Duodenal mucosa (tissue), 2 donors: ENCODE measurements around the gene GNA15.

Source experiments
- H3K27ac ChIP-seq: one replicate; pipeline ENCODE4 v1.7.0; 2013; ENCODE audit warnings: low read depth, low read length
- H3K27me3 ChIP-seq, 2 donors: one replicate each; pipeline ENCODE4 v1.7.0; 2013; ENCODE audit warnings: low read length in 2 of 2, control low read depth in 1 of 2; ENCODE audit not compliant: insufficient read depth in 2 of 2, control insufficient read depth in 1 of 2
- H3K36me3 ChIP-seq, 2 donors: one replicate each; pipeline ENCODE4 v1.7.0; 2013; ENCODE audit warnings: low read length in 2 of 2, control low read depth in 1 of 2; ENCODE audit not compliant: insufficient read depth in 2 of 2, control insufficient read depth in 1 of 2
- H3K4me1 ChIP-seq, 2 donors: one replicate each; pipeline ENCODE4 v1.7.0; 2013; ENCODE audit warnings: low read length in 2 of 2, control low read depth in 1 of 2; ENCODE audit not compliant: insufficient read depth in 2 of 2, control insufficient read depth in 1 of 2
- H3K4me3 ChIP-seq, 2 donors: one replicate each; pipeline ENCODE4 v1.7.0; 2013; ENCODE audit warnings: low read length in 2 of 2, low read depth in 1 of 2
- H3K9ac ChIP-seq, 2 donors: one replicate each; pipeline ENCODE4 v1.7.0; 2013; ENCODE audit warnings: low read length in 2 of 2, low read depth in 1 of 2
- H3K9me3 ChIP-seq, 2 donors: one replicate each; pipeline ENCODE4 v1.7.0; 2013; ENCODE audit warnings: low read length in 2 of 2, control low read depth in 1 of 2; ENCODE audit not compliant: control insufficient read depth in 1 of 2

The GNA15 gene

GRCh38 chr19:3107658-3108057 lies 28.2 kb upstream of the GNA15 start:
- peak overlapping the region; percentile 55 for H3K27ac ChIP-seq
- H3K36me3 ChIP-seq = peaks cover 5 to 36% of the 10 kb centered on the region in 2 donors
- no peaks in the 10 kb centered on the region for H3K27me3 ChIP-seq
- peak overlapping the region; percentile 28 to 57 for H3K9ac ChIP-seq
- H3K9me3 ChIP-seq = no peaks in the 10 kb centered on the region
- H3K4me1 ChIP-seq = peaks cover 36 to 58% of the 10 kb centered on the region in 2 donors
- peak overlapping the region in 1 of 2 donors; percentile 22 for H3K4me3 ChIP-seq

- H3K36me3 ChIP-seq = peaks cover 5 to 48% of the 10 kb centered on the region in 2 donors
- no peaks in the 10 kb centered on the region for H3K9me3 ChIP-seq
- H3K4me3 ChIP-seq = no peak overlapping the region
- no peaks in the 10 kb centered on the region for H3K27me3 ChIP-seq
- H3K9ac ChIP-seq = no peak overlapping the region
- peaks cover 34 to 50% of the 10 kb centered on the region in 2 donors for H3K4me1 ChIP-seq
- no peak overlapping the region for H3K27ac ChIP-seq
These were observed 27.1 kb upstream of the GNA15 start for GRCh38 chr19:3108775-3109174.

- no peaks in the 10 kb centered on the region for H3K27me3 ChIP-seq
- peaks cover 8 to 55% of the 10 kb centered on the region in 2 donors for H3K36me3 ChIP-seq
- H3K9me3 ChIP-seq = no peaks in the 10 kb centered on the region
- no peak overlapping the region for H3K27ac ChIP-seq
- H3K4me3 ChIP-seq = no peak overlapping the region
- H3K9ac ChIP-seq = no peak overlapping the region
- H3K4me1 ChIP-seq = peaks cover 29 to 43% of the 10 kb centered on the region in 2 donors
These were observed 26.3 kb upstream of the GNA15 start for GRCh38 chr19:3109491-3109890.

- Histone ChIP-seq H3K4me1 (peaks cover 26 to 36% of the 10 kb centered on the region in 2 donors), H3K27me3 (no peaks in the 10 kb centered on the region), H3K9me3 (no peaks in the 10 kb centered on the region), H3K27ac (no peak overlapping the region), H3K36me3 (peaks cover 8 to 63% of the 10 kb centered on the region in 2 donors), H3K9ac (no peak overlapping the region), H3K4me3 (no peak overlapping the region)
These were observed 25.6 kb upstream of the GNA15 start for GRCh38 chr19:3110126-3110825.

- no peak overlapping the region for H3K9ac ChIP-seq
- no peaks in the 10 kb centered on the region for H3K9me3 ChIP-seq
- H3K27me3 ChIP-seq = no peaks in the 10 kb centered on the region
- no peak overlapping the region for H3K27ac ChIP-seq
- peaks cover 8 to 70% of the 10 kb centered on the region in 2 donors for H3K36me3 ChIP-seq
- H3K4me3 ChIP-seq = no peak overlapping the region
- H3K4me1 ChIP-seq = peaks cover 12 to 22% of the 10 kb centered on the region in 2 donors
These were observed 24.1 kb upstream of the GNA15 start for GRCh38 chr19:3111586-3112247.

- peaks cover 10 to 14% of the 10 kb centered on the region in 2 donors for H3K4me1 ChIP-seq
- H3K9ac ChIP-seq = no peak overlapping the region
- H3K4me3 ChIP-seq = no peak overlapping the region
- H3K36me3 ChIP-seq = peaks cover 8 to 77% of the 10 kb centered on the region in 2 donors
- no peaks in the 10 kb centered on the region for H3K9me3 ChIP-seq
- H3K27ac ChIP-seq = no peak overlapping the region
- no peaks in the 10 kb centered on the region for H3K27me3 ChIP-seq
These were observed 23.3 kb upstream of the GNA15 start for GRCh38 chr19:3112375-3113099.

- H3K4me1 ChIP-seq = peaks cover 2 to 6% of the 10 kb centered on the region in 2 donors
- H3K9me3 ChIP-seq = no peaks in the 10 kb centered on the region
- H3K36me3 ChIP-seq = peaks cover 11 to 84% of the 10 kb centered on the region in 2 donors
- no peak overlapping the region for H3K27ac ChIP-seq
- no peak overlapping the region for H3K4me3 ChIP-seq
- no peak overlapping the region for H3K9ac ChIP-seq
- no peaks in the 10 kb centered on the region for H3K27me3 ChIP-seq
These were observed 22.5 kb upstream of the GNA15 start for GRCh38 chr19:3113100-3114017.

GRCh38 chr19:3114018-3114726 lies 21.7 kb upstream of the GNA15 start:
- Histone ChIP-seq H3K4me3 (no peak overlapping the region), H3K9ac (no peak overlapping the region), H3K27ac (no peak overlapping the region), H3K9me3 (no peaks in the 10 kb centered on the region), H3K36me3 (peaks cover 15 to 89% of the 10 kb centered on the region in 2 donors), H3K4me1 (no peaks in the 10 kb centered on the region), H3K27me3 (no peaks in the 10 kb centered on the region)

GRCh38 chr19:3114811-3115210 lies 21.0 kb upstream of the GNA15 start:
- no peak overlapping the region for H3K27ac ChIP-seq
- no peaks in the 10 kb centered on the region for H3K4me1 ChIP-seq
- no peaks in the 10 kb centered on the region for H3K27me3 ChIP-seq
- peaks cover 15 to 87% of the 10 kb centered on the region in 2 donors for H3K36me3 ChIP-seq
- no peak overlapping the region for H3K4me3 ChIP-seq
- no peak overlapping the region for H3K9ac ChIP-seq
- H3K9me3 ChIP-seq = no peaks in the 10 kb centered on the region
